Fibroblast of lung (primary cell): ENCODE measurements around the gene TRAPPC3L. TPM values are rescaled to one million over a fixed set of nuclear protein-coding genes. Genes with fewer than 3 reads are reported as not detected.

Source experiments
- DNase-seq, 2 donors: peaks; one replicate each; pipeline versions ENCODE4 v3.0.0 to v3.0.0-alpha.2; 2010; ENCODE audit warnings: low read depth in 2 of 2
- H2AFZ ChIP-seq: 2 replicates; pipeline ENCODE4 v1.5.1; 2012; ENCODE audit warnings: low read length, control low read depth, inconsistent platforms
- H3K27ac ChIP-seq: 2 replicates; pipeline ENCODE4 v1.5.1; 2011; ENCODE audit warnings: low read length, control low read depth; ENCODE audit not compliant: insufficient read depth
- H3K27me3 ChIP-seq: 2 replicates; pipeline ENCODE4 v1.5.1; 2011; ENCODE audit warnings: mild to moderate bottlenecking, low read length; ENCODE audit not compliant: control insufficient read depth, insufficient read depth
- H3K36me3 ChIP-seq: 2 replicates; pipeline ENCODE4 v1.5.1; 2011; ENCODE audit warnings: low read length; ENCODE audit not compliant: control insufficient read depth, insufficient read depth
- H3K4me1 ChIP-seq: 2 replicates; pipeline ENCODE4 v1.5.1; 2011; ENCODE audit warnings: low read length; ENCODE audit not compliant: control insufficient read depth, insufficient read depth; ENCODE audit errors: extremely low read depth
- H3K4me2 ChIP-seq: 2 replicates; pipeline ENCODE4 v1.5.1; 2011; ENCODE audit warnings: low read length, control low read depth; ENCODE audit not compliant: insufficient read depth; ENCODE audit errors: extremely low read depth
- H3K4me3 ChIP-seq, 4 experiments: fragments of 200-600 bp in 1 of 4; sonication (generic) in 1 of 4; replicated peaks in 1 of 4; 2 replicates each; pipeline ENCODE4 v1.5.1; 2011 to 2016; ENCODE audit warnings: low read length in 4 of 4, low read depth in 3 of 4, mild to moderate bottlenecking in 3 of 4, control low read depth in 2 of 4, inconsistent platforms in 1 of 4, mixed read lengths in 1 of 4; ENCODE audit not compliant: insufficient read depth in 1 of 4; ENCODE audit errors: control extremely low read depth in 1 of 4
- H3K79me2 ChIP-seq: 2 replicates; pipeline ENCODE4 v1.5.1; 2012; ENCODE audit warnings: mild to moderate bottlenecking, low read length, inconsistent platforms; ENCODE audit not compliant: control insufficient read depth, insufficient read depth
- H3K9ac ChIP-seq: 2 replicates; pipeline ENCODE4 v1.5.1; 2011; ENCODE audit warnings: mild to moderate bottlenecking, low read length, control low read depth; ENCODE audit not compliant: insufficient read depth
- H3K9me3 ChIP-seq: 2 replicates; pipeline ENCODE4 v1.5.1; 2012; ENCODE audit warnings: low read depth, low read length; ENCODE audit not compliant: control insufficient read depth, insufficient read depth
- H4K20me1 ChIP-seq: 2 replicates; pipeline ENCODE4 v1.5.1; 2011; ENCODE audit warnings: low read length; ENCODE audit not compliant: control insufficient read depth, insufficient read depth; ENCODE audit errors: extremely low read depth
- EZH2 ChIP-seq: IDR thresholded peaks from 2 replicates; pipeline ENCODE4 v1.5.1; 2012; ENCODE audit warnings: low read length, control low read depth, mild to moderate bottlenecking; ENCODE audit errors: missing control alignments
- polyA plus RNA-seq, 2 donors: library from polyadenylated mRNA; depleted of rRNA in 1 of 2; stranded (reverse) in 1 of 2; unstranded in 1 of 2; fragments of >200 nt; gene quantifications; 2 replicates each; pipeline ENCODE4 v1.2.1, GENCODE V29; 2011 to 2012; ENCODE audit warnings: missing spikeins in 1 of 2
- total RNA-seq: library from RNA; depleted of rRNA; stranded (reverse); fragments of >200 nt; gene quantifications from 2 replicates; pipeline ENCODE4 v1.2.1, GENCODE V29; 2014
- TF ChIP-seq, protein P1 (sequence below), 2 donors: IDR thresholded peaks in 1 of 2; conservative IDR thresholded peaks in 1 of 2; 1 replicate in 1 of 2; 2 replicates in 1 of 2; pipeline ENCODE4 v1.5.1; 2011 to 2012; ENCODE audit warnings: low read length in 2 of 2, control low read depth in 1 of 2, inconsistent platforms in 1 of 2, low read depth in 1 of 2, mild to moderate bottlenecking in 1 of 2

The TRAPPC3L gene
- total and polyA plus RNA-seq, 2 donors (not counting 1 experiment from before 2014, with no cell fraction given): under 0.01 to 0.05 TPM

DNA sequence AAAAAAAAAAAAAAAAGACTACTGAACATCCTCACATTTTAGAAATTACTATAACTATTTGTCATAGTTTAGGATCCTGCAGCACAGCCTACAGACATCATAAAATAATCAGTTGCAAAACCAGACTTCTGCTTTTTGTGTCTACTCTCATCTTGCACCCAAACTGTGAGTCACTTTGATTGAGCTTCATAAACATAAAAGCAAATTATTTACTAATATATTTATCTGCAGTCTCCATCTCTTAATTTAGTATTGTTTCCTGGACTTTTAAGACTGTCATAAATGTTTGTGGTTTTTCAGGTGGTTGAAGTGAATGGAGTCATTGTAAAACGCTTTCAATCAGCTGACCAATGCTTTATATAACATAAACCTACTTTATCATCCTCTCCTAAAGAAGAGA is 99.1 kb downstream of the TRAPPC3L start:
- Histone ChIP-seq H4K20me1 (no peaks in the 10 kb centered on the region), H3K27ac (no peak overlapping the region), H3K4me2 (no peak overlapping the region), H3K36me3 (no peaks in the 10 kb centered on the region), H3K9ac (no peak overlapping the region), H3K79me2 (no peaks in the 10 kb centered on the region), H3K27me3 (no peaks in the 10 kb centered on the region), H3K4me3 (no peak overlapping the region), H3K4me1 (peaks cover 10% of the 10 kb centered on the region), H2AFZ (no peak overlapping the region), H3K9me3 (no peaks in the 10 kb centered on the region)
- TF ChIP-seq, protein P1, sequence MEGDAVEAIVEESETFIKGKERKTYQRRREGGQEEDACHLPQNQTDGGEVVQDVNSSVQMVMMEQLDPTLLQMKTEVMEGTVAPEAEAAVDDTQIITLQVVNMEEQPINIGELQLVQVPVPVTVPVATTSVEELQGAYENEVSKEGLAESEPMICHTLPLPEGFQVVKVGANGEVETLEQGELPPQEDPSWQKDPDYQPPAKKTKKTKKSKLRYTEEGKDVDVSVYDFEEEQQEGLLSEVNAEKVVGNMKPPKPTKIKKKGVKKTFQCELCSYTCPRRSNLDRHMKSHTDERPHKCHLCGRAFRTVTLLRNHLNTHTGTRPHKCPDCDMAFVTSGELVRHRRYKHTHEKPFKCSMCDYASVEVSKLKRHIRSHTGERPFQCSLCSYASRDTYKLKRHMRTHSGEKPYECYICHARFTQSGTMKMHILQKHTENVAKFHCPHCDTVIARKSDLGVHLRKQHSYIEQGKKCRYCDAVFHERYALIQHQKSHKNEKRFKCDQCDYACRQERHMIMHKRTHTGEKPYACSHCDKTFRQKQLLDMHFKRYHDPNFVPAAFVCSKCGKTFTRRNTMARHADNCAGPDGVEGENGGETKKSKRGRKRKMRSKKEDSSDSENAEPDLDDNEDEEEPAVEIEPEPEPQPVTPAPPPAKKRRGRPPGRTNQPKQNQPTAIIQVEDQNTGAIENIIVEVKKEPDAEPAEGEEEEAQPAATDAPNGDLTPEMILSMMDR (conservative IDR thresholded peaks at IDR 0.05 in 1 of 2, IDR thresholded peaks at IDR 0.05 in 1 of 2; ENCODE audit: low read depth in 1 of 2, low read length in 2 of 2): no peak
- TF ChIP-seq EZH2: no peak
- DNase-seq: peak in 1 of 2 donors; percentile 56

DNA sequence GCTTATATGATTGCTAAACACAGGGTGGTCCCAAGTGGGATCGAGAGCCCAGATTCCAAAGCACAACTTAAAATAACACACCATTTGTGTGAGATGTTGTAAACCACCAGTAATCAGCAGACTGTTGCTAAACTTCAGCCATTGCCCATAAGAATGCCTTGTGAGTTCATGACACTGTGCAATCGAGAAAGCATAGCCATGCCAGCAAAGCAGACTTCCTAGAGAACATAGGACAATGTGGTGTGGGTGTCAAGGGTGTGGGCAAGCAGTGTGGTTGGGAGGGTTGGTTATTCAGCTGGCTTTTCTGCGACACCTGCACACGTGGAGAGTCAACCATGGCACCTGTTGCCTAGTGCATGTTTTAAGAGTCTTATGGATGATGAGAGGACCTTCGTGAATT is 100.4 kb downstream of the TRAPPC3L start:
- no peak overlapping the region for H3K27ac ChIP-seq
- no peak for DNase-seq
- H3K4me2 ChIP-seq: no peak overlapping the region
- no peak overlapping the region for H3K4me3 ChIP-seq
- no peak for TF ChIP-seq EZH2
- TF ChIP-seq, protein P1 (conservative IDR thresholded peaks at IDR 0.05 in 1 of 2, IDR thresholded peaks at IDR 0.05 in 1 of 2; ENCODE audit: low read depth in 1 of 2, low read length in 2 of 2): no peak
- no peaks in the 10 kb centered on the region for H4K20me1 ChIP-seq
- no peak overlapping the region for H3K9ac ChIP-seq
- no peaks in the 10 kb centered on the region for H3K9me3 ChIP-seq
- no peak overlapping the region for H2AFZ ChIP-seq
- no peaks in the 10 kb centered on the region for H3K79me2 ChIP-seq
- H3K27me3 ChIP-seq: no peaks in the 10 kb centered on the region
- H3K36me3 ChIP-seq: no peaks in the 10 kb centered on the region
- H3K4me1 ChIP-seq: peaks cover 10% of the 10 kb centered on the region

Other genes starting within 250 kb of the TRAPPC3L start
- 89.2 and 106 TPM in 2 replicates for gene DSE, start 174.7 kb downstream of the TRAPPC3L start, total RNA-seq
- 29.0 and 71.0 TPM in 2 replicates for gene DSE, start 174.7 kb downstream of the TRAPPC3L start, polyA plus RNA-seq
- 0.33 and 1.0 TPM in 2 replicates for gene CALHM6, start 84.3 kb downstream of the TRAPPC3L start, total RNA-seq
- gene CALHM6, start 84.3 kb downstream of the TRAPPC3L start, polyA plus RNA-seq: 0.18 and 1.3 TPM in 2 replicates
- 4.1 and 4.4 TPM in 2 replicates for gene CALHM5, start 34.0 kb downstream of the TRAPPC3L start, total RNA-seq
- gene CALHM5, start 34.0 kb downstream of the TRAPPC3L start, polyA plus RNA-seq: 3.2 and 8.3 TPM in 2 replicates
- not detected in 2 replicates for gene CALHM4, start 8.1 kb upstream of the TRAPPC3L start, total RNA-seq
- gene CALHM4, start 8.1 kb upstream of the TRAPPC3L start, polyA plus RNA-seq: not detected in 2 replicates
- gene RWDD1, start 25.8 kb upstream of the TRAPPC3L start, total RNA-seq: 21.1 and 22.8 TPM in 2 replicates
- 53.8 and 60.3 TPM in 2 replicates for gene RWDD1, start 25.8 kb upstream of the TRAPPC3L start, polyA plus RNA-seq
- under 0.01 and 0.17 TPM in 2 replicates for gene RSPH4A, start 70.8 kb upstream of the TRAPPC3L start, total RNA-seq
- gene RSPH4A, start 70.8 kb upstream of the TRAPPC3L start, polyA plus RNA-seq: 0.14 and 0.18 TPM in 2 replicates
- 16.9 and 17.0 TPM in 2 replicates for gene ZUP1, start 123.1 kb upstream of the TRAPPC3L start, total RNA-seq
- 6.7 and 10.0 TPM in 2 replicates for gene ZUP1, start 123.1 kb upstream of the TRAPPC3L start, polyA plus RNA-seq
- 10.0 and 11.6 TPM in 2 replicates for gene KPNA5, start 135.5 kb upstream of the TRAPPC3L start, total RNA-seq
- gene KPNA5, start 135.5 kb upstream of the TRAPPC3L start, polyA plus RNA-seq: 5.2 and 7.9 TPM in 2 replicates
- 13.1 and 16.2 TPM in 2 replicates for gene FAM162B, start 220.0 kb upstream of the TRAPPC3L start, total RNA-seq
- gene FAM162B, start 220.0 kb upstream of the TRAPPC3L start, polyA plus RNA-seq: 8.8 and 35.0 TPM in 2 replicates